ENCODE measurements around the gene FAM168B.

DNA sequence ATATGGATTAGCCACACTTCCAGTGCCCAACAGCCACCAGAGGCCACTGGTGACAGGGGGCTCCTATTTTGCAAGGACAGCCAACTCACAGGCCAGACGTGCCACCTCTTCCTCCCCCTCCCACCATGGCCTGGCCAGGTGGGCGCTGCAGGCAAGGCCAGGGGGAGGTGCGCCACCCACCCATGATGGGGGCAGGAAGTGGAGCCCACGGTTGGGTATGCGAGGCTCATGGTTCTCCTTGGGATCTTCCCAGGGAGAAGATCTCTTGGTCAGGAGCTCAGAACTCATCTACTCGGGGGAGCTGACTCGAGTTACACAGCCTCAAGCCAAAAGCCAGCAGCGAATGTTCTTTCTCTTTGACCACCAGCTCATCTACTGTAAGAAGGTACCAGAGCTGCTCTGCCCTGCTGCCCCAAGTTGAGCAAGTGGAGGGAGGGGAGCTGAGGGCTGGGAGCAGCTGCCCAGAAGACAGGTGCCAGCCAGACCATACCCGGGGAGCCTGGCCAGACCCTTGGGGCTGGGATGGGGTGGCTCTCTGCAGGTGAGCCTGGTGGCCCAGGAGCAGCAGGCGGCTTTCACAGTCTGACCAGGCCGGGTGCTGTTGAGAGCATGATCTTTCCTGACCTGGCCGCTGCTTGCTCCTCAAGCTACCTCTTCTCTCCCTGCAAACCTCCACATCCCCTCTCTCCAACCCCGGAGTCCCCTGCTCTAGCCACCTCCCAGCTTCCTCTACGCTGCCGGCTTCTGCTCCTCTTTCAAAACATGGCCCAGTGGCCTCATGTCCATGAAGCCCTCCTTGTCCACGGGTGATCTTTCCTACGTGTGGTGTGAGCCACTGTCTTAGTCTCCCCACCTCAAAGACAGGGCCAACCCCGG lies 49.8 kb downstream of the FAM168B start:
- TF ChIP-seq, protein P1, sequence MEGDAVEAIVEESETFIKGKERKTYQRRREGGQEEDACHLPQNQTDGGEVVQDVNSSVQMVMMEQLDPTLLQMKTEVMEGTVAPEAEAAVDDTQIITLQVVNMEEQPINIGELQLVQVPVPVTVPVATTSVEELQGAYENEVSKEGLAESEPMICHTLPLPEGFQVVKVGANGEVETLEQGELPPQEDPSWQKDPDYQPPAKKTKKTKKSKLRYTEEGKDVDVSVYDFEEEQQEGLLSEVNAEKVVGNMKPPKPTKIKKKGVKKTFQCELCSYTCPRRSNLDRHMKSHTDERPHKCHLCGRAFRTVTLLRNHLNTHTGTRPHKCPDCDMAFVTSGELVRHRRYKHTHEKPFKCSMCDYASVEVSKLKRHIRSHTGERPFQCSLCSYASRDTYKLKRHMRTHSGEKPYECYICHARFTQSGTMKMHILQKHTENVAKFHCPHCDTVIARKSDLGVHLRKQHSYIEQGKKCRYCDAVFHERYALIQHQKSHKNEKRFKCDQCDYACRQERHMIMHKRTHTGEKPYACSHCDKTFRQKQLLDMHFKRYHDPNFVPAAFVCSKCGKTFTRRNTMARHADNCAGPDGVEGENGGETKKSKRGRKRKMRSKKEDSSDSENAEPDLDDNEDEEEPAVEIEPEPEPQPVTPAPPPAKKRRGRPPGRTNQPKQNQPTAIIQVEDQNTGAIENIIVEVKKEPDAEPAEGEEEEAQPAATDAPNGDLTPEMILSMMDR (conservative IDR thresholded peaks at IDR 0.05) = no peak
- no peak for TF ChIP-seq ZFX (IDR thresholded peaks at IDR 0.05)
